ENCODE measurements around the gene VOPP1.
A peak's percentile ranks its signal among the peaks of the same experiment; 100 is the strongest.

DNA sequence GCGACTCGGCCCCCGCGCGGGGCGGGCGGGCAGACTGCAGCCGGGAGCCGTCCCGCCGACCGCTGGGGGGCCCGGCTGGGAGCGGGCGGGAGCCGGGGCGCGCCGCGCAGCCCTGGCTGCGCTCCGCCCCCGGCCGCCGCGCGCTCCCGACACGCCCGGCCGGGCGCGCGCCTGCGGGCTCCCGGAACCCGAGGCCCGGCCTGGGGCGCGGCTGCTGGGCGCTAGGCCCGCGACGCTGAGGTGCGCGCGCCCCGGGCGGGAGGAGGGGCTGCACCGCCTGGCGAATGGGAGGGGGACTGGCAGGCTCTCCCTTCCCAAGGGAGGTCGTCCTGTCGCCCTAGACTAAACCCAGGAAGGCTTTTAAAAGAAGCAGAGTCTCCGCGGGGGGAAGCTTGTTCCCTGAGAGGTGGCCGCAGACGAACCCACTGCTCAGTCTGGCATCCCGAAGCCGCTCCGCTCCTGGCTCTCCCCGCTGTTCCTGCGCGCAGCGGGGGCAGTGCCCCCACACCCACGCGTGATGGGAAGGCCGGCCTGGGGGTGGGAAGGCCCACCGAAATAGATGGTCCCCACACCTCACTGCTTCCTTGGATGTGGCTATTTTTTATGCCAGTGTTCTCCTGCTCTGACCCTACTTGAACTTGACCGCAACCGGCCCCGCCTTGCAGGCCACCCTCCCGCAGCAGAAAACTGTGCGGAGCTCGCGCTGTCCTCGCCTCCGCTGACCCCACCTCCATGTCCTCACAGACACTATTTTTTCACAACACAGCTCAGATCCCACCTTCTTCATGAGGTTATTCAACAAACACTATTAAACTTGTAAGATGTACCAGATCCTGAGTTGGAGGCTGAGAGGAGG, at the start of gene VOPP1:
- TF ChIP-seq SIN3A (IDR thresholded peaks at IDR 0.05; ENCODE audit: low read depth, low read length) = 0 out of 2 replicates have a peak, but pooled peaks have one; percentile 38
- TF ChIP-seq TARDBP (IDR thresholded peaks at IDR 0.05; ENCODE audit: borderline replicate concordance) = no peak
- peak in 1 of 2 experiments; percentile 5; a peak in 1 of 4 replicates for TF ChIP-seq BHLHE40 (IDR thresholded peaks at IDR 0.05; ENCODE audit: borderline replicate concordance in 1 of 2, low read depth in 2 of 2, low read length in 1 of 2)
- no peak for TF ChIP-seq TAF1 (IDR thresholded peaks at IDR 0.05; ENCODE audit: borderline replicate concordance, low read depth, low read length)
- TF ChIP-seq CREB1 (IDR thresholded peaks at IDR 0.05; ENCODE audit: low read depth) = no peak
- no peak for TF ChIP-seq POLR2AphosphoS5 (IDR thresholded peaks at IDR 0.05; ENCODE audit: low read length)
- TF ChIP-seq, protein P1, sequence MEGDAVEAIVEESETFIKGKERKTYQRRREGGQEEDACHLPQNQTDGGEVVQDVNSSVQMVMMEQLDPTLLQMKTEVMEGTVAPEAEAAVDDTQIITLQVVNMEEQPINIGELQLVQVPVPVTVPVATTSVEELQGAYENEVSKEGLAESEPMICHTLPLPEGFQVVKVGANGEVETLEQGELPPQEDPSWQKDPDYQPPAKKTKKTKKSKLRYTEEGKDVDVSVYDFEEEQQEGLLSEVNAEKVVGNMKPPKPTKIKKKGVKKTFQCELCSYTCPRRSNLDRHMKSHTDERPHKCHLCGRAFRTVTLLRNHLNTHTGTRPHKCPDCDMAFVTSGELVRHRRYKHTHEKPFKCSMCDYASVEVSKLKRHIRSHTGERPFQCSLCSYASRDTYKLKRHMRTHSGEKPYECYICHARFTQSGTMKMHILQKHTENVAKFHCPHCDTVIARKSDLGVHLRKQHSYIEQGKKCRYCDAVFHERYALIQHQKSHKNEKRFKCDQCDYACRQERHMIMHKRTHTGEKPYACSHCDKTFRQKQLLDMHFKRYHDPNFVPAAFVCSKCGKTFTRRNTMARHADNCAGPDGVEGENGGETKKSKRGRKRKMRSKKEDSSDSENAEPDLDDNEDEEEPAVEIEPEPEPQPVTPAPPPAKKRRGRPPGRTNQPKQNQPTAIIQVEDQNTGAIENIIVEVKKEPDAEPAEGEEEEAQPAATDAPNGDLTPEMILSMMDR (IDR thresholded peaks at IDR 0.05 in 2 of 3, conservative IDR thresholded peaks at IDR 0.05 in 1 of 3; ENCODE audit: control insufficient read depth in 2 of 3, extremely low read depth in 1 of 3, insufficient read depth in 1 of 3, low read depth in 3 of 3, low read length in 3 of 3) = no peak
- TF ChIP-seq YY1 (IDR thresholded peaks at IDR 0.05; ENCODE audit: low read depth, low read length) = no peak
